Left renal cortex interstitium (tissue), 4 donors: ENCODE data around the gene ZACN. TPM values are rescaled to one million over a fixed set of nuclear protein-coding genes. Genes with fewer than 3 reads are reported as not detected.

Experiments used
- DNase-seq, 4 donors: peaks; one replicate each; pipeline ENCODE4 v3.0.0-alpha.2; 2013; ENCODE audit warnings: low read depth in 4 of 4, low spot score in 2 of 4, missing footprints in 1 of 4
- polyA plus RNA-seq, 4 donors: library from polyadenylated mRNA; unstranded; fragments of 120-200 nt; gene quantifications; one replicate each; pipeline ENCODE4 v1.2.1, GENCODE V29; 2013; ENCODE audit not compliant: insufficient read length in 4 of 4

ZACN gene
- polyA plus RNA-seq, 4 donors: 14.3 to 25.9 (median 21.9) TPM

DNA sequence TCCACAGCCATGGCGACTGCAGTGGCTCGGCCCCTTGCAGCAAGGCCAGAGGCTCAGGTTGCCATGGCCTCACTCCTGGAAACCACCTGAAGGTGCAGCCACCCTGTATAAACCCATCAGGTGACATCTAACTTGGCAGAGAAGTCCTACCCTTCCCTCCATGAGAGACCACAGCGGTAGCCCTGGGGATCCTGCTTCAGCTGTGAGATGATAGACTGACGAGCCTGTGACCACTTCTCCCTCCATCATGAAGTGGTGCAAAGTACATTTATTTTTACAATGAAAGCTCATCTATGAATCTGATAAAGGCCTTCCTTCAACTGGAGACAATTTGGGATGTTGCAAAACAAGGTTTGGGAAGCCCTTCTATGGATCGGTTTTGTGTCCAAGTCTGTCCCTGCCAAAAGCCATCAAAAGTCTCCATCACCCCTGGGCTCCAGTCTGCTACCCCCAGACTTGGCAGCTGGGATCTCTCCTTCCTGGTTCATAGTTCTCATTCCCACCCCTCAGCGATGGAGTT, 1.8 kb downstream of the ZACN start:
- DNase-seq: no peak

DNA sequence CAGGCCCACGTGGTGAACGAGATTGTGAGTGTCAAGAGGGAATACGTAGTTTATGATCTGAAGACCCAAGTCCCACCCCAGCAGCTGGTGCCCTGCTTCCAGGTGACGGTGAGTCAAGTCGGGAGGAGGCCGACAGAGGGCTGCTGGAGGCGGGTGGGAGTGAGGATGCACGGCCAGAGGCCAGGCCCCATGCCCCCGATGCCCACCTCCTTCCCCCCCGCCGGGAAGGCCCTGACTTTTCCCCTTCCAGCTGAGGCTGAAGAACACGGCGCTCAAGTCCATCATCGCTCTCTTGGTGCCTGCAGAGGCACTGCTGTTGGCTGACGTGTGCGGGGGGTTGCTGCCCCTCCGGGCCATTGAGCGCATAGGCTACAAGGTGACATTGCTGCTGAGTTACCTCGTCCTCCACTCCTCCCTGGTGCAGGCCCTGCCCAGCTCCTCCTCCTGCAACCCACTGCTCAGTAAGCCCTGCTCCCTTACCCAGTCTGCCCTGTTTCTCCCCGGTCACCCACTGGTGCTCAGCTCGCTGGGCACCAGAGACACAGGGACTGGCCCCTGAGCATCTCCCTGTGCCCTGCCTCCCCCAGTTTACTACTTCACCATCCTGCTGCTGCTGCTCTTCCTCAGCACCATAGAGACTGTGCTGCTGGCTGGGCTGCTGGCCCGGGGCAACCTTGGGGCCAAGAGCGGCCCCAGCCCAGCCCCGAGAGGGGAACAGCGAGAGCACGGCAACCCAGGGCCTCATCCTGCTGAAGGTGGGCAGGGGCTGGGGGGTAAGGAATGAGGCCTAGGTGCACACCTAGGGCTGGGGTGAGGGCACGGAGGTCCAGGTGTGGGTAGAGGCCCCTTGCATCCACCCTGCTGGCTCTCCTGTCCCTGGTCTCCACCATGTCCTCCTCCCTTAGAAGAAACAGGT, 2.6 kb downstream of the ZACN start:
- DNase-seq: no peak

DNA sequence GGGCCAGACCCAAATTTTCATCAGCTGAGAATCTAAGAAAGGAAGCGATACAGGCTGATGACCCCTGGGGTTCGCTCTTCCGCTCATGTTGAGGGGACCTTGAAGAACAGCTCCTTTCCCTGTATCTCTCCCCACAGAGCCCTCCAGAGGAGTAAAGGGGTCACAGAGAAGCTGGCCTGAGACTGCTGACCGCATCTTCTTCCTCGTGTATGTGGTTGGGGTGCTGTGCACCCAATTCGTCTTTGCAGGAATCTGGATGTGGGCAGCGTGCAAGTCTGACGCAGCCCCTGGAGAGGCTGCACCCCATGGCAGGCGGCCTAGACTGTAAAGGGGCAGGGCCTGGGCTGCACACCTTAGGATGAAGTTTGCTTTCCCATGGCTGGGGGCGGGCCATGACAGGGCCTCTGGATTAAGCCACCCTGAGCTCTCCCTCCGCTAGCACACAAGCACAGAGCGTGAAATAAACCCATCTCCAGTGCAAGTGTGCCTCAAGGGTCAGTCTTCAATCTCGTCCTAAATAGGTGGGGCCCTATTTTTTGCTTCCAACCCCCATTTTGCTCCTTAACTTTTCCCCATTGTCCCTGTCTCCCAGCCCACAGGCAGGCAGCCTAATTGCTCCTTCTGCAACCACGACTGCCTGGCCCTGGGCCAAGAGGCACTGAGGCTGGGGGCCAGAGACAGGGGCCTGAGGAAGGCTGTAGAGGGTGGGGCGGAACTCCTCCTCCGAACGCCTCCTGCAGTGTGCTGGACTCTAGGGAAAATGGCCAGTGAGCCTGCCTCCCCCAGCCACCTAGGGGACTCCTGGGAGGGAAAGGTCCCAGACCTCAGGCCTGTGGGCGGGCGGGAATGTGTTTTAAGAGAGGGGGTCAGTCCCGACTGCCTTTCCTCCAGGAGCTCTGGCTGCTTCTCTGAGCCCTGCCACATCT, 3.6 kb downstream of the ZACN start:
- DNase-seq: no peak

GRCh38 chr17:76083536-76084182, 4.7 kb downstream of the ZACN start:
- DNase-seq: no peak

DNA sequence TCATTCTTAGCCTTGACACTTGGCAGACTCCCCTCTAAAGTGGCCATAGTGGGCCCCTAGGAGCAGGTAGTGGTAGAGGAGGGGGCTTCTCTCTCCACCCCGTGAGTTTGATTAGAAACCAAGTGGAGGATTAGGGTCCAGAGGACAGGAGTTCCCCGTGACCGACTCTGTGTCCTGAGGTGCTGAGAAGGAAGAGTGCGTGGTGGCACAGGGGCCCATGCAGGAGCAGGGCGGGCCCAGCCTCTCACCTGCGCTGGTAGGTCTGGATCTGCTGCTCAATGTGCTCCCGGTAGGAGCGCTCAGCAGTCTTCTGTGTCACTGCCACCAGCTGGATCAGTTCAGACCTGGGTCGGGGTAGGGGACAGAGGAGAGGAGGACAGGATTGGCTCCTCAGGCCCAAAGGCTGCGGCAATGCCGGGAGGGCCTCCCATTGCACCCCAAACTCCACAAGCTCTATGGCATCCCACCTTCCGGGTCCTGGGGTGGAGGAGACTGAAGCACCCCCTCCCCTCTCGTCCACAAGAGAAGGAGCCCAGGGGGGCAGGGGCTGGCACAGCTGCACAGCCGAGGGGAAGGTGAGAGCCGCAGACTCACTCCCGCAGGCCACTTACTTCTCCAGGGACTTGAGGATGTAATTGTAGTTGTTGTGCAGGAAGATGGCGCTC, 6.2 kb downstream of the ZACN start:
- no peak for DNase-seq

DNA sequence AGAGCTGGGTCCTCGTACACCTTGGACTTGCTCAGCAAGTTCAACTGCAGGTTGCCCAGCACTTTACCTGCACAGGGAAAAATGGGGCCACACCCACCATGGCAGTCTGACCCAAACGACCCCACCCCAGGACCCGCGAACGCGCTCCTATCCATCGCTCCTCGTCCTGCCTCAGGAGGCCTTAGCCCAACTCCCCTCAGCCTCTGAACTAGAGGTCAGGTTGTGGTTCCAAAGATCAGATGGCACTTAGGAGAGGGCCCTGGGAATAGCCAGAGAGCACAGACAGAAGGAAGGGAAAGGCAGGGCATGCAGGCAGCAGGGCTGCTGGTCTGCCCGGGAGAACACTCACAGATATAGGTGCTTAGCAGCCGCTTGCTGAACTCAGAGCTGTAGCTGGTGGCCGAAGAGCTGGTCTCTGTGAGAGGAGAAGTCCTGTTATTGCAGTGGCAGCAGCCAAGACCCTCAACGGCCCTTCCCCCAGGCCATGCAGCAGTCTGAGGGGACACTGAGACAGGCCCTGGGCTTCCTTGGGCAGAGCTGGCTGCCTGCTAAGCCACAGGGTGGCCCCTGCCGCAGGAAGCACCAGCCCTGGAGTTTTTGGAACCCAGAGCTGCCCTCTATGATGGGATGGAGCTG, 6.9 kb downstream of the ZACN start:
- no peak for DNase-seq

GRCh38 chr17:76086384-76086783, 7.4 kb downstream of the ZACN start:
- DNase-seq: no peak

- no peak for DNase-seq
These were observed 8.5 kb downstream of the ZACN start for GRCh38 chr17:76087531-76087930.

- no peak for DNase-seq
These were observed 9.3 kb downstream of the ZACN start for GRCh38 chr17:76088041-76088867.

GRCh38 chr17:76088868-76089576, 10.0 kb downstream of the ZACN start:
- no peak for DNase-seq

GRCh38 chr17:76089680-76090516, 10.9 kb downstream of the ZACN start:
- DNase-seq: no peak

DNA sequence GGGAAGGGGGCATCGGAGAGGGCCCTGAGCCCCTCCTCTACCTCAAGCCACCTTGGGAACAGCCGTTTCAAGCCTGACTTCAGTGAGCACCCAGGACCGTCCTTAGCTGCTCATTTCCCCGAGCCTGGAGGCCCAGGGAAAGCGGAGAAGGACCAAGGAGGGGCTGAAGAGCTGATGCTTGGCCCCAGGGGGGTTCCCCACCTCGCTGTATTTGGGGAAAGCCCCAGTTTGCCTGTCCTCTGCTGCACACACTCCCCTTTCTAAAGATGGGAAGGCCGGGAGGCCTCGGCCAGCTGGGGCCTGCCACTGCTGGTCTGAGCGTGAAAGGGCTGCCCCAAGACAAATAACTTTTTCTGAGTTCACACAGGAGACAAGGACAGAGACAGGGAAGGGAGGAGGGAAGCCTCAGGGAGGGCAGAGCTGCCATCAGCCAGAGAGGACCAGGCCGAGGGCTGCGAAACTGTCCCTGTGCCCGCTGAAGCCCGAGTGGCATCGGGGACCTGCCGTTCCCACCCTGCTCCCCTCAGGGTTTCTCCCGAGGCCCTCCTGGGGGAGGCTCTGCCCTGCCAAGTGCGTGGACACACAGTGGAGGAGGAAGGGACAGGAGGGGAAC, 11.6 kb downstream of the ZACN start:
- no peak for DNase-seq

DNA sequence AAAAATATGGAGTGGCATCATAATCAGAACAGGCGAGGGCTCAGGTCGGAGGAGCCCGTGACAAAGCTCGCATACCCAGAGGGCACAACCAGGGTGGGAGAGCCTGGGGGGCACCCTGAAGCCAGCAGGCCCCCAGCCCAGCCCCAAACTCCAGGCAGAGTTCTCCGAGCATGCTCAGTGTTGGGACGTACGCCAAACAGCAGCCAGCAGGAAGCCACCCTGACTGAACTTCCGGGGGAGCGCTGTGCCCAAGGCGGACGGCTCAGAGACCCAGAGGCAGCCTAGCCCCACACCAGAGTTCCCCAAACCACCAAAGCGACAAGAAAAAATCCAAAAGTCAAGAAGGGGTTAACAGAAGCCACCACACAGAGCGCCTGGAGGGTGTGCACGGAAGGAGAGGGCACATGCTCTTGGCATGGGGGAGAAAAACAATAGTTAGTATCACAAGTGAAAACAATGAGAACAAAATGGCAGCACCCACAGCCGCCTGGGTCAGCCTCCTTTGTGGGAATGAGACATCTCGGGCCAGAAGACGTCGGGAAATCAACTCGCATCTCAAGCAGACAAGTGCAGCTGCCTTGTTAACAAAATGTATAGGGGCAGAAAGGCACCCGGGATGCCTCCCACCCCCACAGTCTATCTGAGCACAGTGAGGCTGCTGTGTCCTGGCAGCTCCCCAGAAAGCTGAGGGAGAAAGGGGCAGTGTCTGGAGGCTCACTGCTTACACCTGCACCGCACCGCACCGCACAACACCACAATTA, 12.7 kb downstream of the ZACN start:
- no peak for DNase-seq

DNA sequence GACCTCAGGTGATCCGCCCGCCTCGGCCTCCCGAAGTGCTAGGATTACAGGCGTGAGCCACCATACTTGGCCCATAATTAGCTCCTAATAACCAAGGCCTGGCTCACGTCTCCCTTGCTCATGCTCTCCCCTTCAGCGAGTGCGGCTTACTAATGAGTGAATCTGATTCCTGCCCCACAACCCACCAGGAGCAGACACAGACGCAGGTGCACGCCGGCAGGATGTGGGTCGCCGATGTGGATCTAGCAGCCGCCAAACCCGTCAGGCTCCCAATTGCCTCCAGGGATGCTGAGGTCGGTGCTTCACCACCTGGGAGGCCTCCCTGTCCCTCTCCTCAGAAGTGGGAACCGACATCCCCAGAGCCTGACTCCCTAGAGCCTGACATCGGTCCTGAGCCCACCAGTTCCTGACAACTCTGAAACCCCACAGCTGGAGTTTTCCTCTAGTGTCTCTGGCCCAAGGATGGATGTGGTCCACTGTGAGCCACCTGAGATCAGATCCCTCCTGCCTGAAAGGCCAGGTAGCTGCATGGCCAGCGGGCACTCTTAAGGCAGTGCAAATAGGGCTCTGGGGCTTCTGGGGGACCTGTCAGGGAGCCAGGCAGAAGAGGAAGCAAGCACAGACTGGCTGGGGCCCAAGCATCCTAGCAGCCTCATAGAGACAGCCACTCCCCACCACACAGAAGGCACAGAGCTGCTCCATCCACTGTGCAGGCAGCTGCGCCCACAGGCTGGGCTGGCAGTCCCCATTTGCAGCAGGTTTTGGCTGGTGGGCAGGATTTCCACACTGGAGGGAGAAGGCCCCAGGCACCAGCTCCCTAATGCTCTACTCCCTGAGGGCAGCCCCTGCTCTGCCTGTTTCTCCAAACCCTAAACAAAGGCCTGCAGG, 13.8 kb downstream of the ZACN start:
- DNase-seq: no peak

DNA sequence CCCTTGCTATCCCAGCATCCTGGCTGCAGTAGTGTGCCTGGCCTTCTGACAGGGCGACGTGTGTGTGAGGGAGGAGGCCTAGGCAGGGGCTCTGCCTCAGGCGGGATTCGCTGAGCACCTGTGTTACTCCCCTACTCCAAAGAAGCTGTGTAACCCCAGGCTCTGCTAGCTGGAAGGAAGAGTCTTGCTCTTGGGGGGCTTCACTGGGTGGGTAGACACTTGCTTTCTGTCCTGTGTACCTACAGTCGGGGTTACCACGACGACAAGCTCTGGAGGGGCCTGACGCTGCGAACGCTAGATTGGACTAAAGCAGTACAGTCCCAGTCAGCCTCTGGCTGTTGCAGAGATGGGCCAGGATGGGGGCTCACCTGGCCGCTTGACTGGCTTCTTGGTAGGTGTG, 15.1 kb downstream of the ZACN start:
- DNase-seq: no peak
